Prostate gland (tissue), 2 donors: ENCODE data around the gene ZPBP2.

ENCODE experiments used
- CTCF ChIP-seq, 4 experiments: fragments of 200-600 bp in 2 of 4; fragments of 450-650 bp in 2 of 4; sonication (generic) in 2 of 4; IDR thresholded peaks; 1 replicate in 3 of 4; 2 replicates in 1 of 4; pipeline ENCODE4 v1.5.1; 2016 to 2019; ENCODE audit warnings: antibody characterized with exemption in 4 of 4, mild to moderate bottlenecking in 2 of 4, moderate library complexity in 2 of 4
- POLR2A ChIP-seq: fragments of 450-650 bp; IDR thresholded peaks from one replicate; pipeline ENCODE4 v1.6.1; 2016; ENCODE audit warnings: antibody characterized with exemption, mild to moderate bottlenecking
- POLR2AphosphoS5 ChIP-seq: sonication (generic); formaldehyde crosslinking; IDR thresholded peaks from one replicate; pipeline ENCODE4 v1.6.1; 2017; ENCODE audit warnings: antibody characterized with exemption

- TF ChIP-seq CTCF (IDR thresholded peaks at IDR 0.05), result no peak
- TF ChIP-seq POLR2A, result no peak
- no peak for TF ChIP-seq POLR2AphosphoS5
Observed at GRCh38 chr17:39863244-39863917, 4.6 kb upstream of the ZPBP2 start.
